AG09319 (cell line): ENCODE measurements around the gene CIZ1.

ENCODE experiments used
- DNase-seq: peaks from one replicate; pipeline ENCODE4 v3.0.0-alpha.2; 2010; ENCODE audit warnings: low read depth; ENCODE audit errors: extremely low read depth
- CTCF ChIP-seq: IDR thresholded peaks from 2 replicates; pipeline ENCODE4 v1.5.1; 2011; ENCODE audit warnings: low read depth, mild to moderate bottlenecking, inconsistent platforms, low read length, moderate library complexity

The CIZ1 gene

DNA sequence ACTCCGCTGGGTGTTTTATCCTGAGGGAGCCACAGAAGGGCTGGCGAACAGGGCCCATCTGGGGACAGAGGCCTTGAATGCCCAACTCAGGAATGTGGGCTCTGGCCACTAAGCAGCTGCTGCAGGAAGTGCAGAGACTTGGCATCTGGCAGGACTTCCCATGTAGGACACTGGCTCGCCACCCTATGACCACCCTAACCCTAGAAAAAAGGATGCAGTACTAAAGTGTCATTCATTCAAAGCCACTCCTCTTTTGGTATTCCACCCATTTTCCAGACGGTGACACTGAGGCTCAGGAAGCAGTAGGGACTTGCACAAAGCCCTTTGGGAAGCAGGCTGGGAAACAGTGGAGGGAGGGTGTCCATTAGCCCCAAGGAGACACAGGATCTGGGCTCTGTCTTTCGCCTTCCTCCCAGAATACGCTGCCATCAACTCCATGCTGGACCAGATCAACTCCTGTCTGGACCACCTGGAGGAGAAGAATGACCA, 28.3 kb downstream of the CIZ1 start:
- DNase-seq = no peak
- no peak for TF ChIP-seq CTCF

DNA sequence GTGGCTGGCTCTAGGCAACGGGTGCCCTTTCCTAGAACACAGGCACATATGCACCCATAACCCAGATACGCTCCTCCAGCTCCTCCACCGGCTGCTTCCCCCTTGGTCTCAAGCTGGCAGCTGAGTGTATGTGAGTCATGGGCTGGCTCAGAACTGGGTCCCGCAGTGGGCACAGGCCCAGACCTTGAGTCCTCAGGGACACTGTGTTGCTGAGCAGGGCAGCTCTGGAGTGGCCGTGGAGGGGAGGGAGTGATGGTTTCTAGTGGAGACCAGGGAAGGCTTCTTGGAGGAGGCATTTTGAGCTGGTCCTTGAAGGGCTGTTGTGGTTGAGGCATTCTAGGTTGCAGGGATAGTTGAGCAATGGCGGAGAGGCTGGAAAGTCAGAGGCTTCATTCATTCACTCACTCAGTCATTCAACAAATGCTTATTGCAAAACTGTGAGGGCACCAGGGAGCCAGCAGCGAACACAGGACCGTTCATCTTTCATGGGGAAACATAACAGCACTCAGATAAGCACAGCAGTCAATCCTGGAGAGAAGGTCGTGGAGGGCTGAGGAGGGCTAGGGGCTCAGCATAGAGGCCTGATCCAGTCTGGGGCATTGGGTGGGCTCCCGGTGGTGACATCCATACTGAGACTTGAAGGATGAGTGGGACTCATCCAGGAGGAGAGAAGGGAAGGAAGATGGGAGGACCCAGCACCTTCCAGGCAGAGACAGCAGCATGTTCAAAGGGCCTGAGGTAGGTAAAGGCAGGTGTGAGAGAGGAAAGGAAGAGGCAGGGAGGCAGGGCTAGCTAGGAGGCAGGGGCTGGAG, 29.0 kb downstream of the CIZ1 start:
- DNase-seq = no peak
- TF ChIP-seq CTCF = no peak

DNA sequence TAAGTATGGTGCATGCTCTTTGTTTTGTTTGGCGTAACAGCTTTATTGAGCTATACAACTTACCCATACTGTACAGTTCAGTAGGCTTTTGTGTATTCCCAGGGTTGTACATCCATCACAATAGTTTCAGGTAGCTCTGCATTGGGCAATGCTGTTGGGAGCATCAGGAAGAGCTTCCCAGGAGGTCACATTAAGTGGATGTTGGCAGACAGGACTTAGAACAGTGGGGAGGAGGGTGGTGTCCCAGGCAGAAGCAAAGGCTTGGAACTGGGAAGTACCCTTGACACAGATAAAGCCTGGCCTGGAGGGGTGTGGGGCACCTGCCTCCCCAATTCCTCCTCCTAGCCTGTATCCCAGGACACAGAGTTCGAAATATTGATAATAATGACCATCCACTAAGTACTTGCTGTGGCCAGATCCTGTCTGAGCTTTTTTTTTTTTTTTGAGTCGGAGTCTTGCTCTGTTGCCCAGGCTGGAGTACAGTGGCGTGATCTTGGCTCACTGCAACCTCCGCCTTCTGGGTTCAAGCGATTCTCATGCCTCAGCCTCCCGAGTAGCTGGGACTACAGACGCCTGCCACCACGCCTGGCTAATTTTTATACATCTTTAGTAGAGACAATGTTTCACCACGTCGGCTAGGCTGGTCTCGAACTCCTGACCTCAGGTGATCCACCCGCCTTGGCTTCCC, 30.0 kb downstream of the CIZ1 start:
- no peak for TF ChIP-seq CTCF
- DNase-seq = no peak

DNA sequence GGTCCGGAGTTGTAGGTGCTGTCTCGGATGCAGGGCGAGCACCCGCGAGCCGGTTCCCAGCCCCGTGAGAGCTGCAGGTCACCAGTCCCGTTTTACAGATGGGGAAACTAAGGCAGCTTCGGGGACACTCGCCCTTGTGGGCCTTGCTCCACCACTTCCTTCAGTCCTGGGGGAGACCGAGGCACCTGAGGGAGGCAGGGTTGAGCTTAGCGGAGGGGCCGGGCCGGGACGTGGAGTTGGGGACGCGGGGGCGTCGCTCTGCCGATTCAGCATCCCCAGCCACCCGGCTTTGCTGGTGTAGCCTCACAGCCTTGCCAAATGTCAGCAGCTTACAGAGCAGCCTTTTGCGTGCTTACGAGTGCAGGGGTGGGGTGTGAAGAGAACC, 30.8 kb downstream of the CIZ1 start:
- DNase-seq = no peak
- TF ChIP-seq CTCF = no peak

DNA sequence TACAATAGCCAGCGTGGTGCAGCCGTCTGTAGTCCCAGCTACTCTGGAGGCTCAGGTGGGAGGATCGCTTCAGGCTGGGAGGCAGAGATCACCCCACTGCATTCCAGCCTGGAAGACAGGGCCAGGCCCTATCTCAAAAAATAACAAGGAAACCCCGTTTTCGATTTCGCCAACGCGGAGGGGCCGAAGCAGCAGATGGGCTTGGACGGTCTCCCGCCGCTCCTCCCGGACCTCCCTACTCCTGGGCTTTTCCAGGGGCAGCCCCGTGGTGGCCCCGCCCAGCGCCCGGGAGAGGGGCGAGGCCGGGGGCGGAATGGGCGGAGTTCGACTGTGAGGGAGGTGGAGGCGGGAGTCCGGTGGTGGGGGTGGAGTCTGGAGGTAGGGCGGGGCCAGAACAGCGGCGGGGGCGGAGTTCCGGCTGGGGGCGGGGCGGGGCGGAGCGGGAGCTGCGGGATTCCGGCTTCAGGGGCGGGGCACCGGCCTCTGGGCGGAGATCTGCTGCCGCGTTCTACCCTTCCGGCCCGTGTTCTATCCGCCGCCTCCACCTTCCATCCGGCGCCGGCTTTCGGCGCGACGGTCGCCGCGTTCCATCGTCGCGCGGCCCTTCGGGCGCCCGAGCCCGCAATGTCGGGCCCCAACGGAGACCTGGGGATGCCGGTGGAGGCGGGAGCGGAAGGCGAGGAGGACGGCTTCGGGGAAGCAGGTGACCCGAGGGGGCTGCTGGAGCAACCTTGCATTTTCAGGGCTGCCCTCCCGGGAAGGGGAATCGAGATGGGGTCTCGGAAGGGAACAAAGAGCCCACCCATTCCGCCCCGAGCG, 31.4 kb downstream of the CIZ1 start, which contains the start of gene BBLN:
Gene BBLN, plus strand, starts transcription at position 482 of the 819 bp plus-strand sequence. Its CDS starts 143 bp downstream, at position 625.
- DNase-seq = peak; percentile 81
- TF ChIP-seq CTCF = no peak

- no peak for DNase-seq
- TF ChIP-seq CTCF = no peak
Observed at GRCh38 chr9:128159522-128159783, 31.9 kb downstream of the CIZ1 start.
